NCI-H446 (cell line): Measurements from ENCODE around the gene TBC1D9B.

Experiments used
- DNase-seq, 2 experiments: peaks; one replicate each; lab custom pipeline; 2025; lab: John Stamatoyannopoulos, UW

The TBC1D9B gene

DNA sequence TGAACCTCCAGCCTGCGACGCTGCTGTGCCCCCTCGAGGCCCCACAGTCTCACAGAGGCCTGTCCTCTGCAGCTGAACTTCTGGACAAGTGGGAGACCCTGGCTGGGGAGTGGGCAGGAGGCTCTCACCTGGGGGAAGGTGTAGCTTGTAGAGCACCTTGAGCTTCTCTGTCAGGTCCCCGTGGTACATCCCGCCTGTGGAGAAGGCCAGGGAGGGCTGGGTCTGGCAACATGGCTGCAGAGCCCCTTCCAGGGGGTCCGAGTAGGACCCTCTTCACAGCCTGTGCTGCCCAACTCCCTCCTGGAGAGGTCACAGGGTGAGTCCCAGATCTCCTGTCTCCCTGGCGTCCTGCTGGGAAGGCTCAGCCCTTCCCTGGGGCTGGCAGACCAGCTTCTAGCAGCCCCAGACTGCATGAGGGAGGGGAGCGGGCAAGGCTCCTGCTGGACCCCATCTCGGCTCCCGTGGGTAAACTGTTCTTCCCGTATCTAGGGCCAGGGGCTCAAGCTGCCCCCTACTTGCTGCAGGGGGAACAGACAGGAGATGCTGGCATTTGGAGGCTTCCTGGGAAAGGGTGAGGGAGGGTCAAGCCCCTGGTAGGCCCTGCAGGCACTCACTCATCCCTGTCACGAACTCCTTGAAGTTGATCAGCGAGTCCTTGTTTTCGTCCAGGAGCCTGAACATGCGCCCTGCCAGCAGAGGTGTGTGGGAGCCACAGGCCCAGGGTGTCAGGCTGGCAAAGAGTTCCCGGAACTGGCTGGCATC is 37.9 kb downstream of the TBC1D9B start:
- no peak for DNase-seq

- DNase-seq = no peak
These were observed 38.6 kb downstream of the TBC1D9B start for GRCh38 chr5:179869101-179869500.

DNA sequence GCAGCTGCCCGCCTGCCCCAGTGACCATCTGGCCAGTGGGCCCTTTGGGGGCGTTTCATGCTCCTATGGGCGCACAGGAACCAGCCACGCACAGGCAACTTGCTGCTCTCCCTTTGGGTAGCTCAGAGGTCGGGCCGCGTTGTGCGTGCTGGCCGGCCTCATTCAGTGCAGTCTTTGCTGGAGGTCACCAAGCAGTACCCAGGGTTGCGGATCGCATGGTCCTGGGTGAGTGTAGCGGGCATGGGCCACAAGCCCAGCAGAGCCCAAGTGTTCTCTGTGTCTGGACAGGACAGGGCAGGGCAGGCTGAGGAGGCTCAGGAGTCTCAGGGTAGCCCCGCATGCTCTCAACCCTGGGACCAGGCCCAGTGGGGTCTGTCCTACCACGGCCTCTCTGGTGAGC is 39.2 kb downstream of the TBC1D9B start:
- DNase-seq = no peak

DNA sequence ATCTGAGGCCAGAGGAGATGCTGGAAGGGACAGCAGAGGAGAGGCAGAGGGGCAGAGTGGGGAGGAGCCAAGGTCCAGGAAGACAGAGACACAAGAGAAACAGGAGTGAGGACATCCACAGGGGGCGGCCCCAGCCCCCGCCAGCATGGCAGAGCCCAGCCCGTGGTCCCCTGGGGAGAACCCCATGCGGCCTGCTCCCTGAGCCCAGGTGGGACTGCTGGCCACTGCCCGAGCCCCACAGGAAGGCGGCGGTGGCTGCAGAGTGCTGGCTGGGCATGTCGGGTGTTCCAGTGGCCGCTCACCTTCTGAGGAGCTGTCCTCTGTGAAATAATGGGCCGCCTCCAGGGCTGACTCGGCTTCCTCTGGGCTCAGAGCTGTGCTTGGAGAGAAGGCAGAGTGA is 40.2 kb downstream of the TBC1D9B start:
- no peak for DNase-seq

DNA sequence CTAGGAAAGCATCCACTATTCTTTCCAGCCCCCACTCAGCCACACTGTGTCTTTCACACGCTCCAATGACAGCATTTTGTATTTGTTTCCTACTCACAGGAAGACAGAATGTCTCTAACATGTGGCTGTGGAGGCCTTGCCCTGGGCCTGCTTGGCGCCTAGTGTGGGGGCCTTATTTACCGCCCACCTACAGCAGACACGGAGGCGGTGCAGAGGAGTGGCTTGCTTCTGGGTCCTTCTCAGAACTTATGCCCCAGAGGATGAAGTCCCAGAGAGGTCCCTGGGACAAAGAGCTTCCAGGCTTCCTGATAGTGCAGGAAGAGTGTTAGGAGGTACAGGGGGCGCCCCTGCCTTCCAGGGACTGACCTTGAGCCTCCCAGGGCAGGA is 40.6 kb downstream of the TBC1D9B start:
- no peak for DNase-seq

- DNase-seq = no peak
These were observed 41.2 kb downstream of the TBC1D9B start for GRCh38 chr5:179866241-179867078.

- DNase-seq = no peak
These were observed 42.0 kb downstream of the TBC1D9B start for GRCh38 chr5:179865491-179866240.

GRCh38 chr5:179864686-179865085 is 43.0 kb downstream of the TBC1D9B start:
- DNase-seq = no peak

GRCh38 chr5:179863449-179864085 is 44.1 kb downstream of the TBC1D9B start:
- no peak for DNase-seq

DNA sequence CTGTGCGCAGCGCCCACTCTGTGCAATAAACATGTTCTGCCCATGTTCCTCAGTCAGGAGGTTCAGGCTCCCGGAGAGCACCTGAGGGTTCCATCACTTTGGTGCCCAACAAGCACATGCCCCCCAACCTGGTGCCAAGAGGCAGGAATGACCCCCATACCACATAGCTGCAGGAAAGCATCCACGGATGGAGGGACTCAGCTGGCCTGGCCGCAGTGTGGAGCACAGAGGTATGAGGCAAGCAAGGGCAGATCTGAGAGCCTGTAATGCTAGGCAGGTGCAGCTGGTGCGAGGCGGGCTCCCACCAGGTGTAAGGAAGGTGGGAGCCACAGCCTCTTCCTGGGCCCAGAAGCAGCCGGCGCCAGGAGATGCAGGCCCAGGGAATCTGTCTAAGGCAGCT is 44.8 kb downstream of the TBC1D9B start:
- DNase-seq = no peak

DNA sequence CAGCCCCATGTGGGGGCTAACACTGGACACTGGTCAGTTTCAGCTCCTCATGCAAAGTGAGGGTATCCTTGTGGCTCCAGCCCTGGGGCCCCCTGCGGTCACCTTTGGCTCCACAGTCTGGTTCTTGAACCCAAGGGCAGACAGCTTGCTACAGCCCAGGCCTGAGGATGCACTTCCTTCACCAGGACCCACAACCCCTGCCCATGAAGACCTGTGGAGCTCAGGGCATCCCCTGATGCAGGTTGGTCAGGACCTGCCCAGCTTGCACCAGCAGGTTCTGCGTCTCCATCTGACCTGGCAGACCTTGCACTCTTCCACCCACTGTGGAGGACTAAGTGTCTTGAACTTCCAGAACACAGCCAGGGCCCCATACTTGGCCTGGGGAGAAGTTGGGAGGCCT is 45.4 kb downstream of the TBC1D9B start:
- DNase-seq = no peak

DNA sequence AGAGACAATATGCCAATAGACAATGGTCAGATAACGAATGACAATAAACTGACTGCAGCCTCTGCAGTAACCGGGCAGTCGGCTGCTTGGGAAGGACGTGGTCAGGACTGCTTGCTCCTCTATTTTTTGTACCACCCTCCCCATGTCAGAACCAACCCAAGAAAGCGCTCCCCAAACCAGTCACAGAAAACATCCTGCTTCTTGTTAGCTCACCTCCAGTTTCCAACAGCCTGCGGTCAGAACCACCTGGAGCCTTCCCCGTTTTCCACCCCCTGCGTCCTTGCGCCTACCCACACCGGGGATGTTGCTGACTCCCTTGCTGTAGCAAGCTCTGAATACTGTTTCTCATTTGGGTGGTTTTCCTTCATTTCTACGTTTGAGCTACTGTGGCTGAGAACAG is 47.4 kb downstream of the TBC1D9B start:
- no peak for DNase-seq

GRCh38 chr5:179858586-179859427 is 48.9 kb downstream of the TBC1D9B start, which contains the start of gene MRNIP:
Gene MRNIP, minus strand, starts transcription at chr5:179858817. Its CDS starts 21 bp downstream, at chr5:179858796.
- DNase-seq = peak; percentile 84 to 92

DNA sequence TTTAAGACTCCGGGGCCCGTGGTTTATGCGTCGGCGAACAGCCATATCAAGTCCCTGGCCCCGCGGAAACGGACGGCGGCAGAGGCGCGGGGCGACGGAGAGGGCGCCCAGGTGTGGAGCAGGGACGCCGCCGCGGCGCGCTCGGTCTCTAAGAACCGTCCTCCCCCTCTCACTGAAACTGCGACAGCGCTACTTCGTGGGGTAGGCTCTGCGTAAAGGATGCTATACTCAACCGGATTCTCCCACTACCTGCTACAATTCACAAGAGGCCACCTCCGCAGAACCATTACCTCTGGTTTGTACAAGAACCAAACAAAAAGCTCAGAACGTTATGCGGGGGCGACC is 49.5 kb downstream of the TBC1D9B start:
- DNase-seq = no peak

DNA sequence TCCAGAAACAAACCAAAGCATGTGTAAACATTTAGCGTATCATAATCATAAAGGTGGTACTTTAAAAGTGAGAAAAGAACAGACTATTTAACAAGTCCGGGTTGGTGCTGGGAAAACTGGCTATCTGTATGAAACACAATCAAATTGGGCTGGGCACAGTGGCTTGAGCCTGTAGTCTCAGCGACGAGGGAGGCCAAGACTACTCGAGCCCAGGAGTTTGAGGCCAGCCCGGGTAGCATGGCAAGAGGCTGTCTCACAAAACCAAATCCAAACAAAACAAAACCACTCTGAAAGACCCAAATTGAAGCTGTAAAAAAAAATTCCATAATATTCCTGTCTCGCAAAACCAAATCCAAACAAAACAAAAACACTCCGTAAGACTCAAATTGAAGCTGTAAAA is 53.3 kb downstream of the TBC1D9B start:
- no peak for DNase-seq

DNA sequence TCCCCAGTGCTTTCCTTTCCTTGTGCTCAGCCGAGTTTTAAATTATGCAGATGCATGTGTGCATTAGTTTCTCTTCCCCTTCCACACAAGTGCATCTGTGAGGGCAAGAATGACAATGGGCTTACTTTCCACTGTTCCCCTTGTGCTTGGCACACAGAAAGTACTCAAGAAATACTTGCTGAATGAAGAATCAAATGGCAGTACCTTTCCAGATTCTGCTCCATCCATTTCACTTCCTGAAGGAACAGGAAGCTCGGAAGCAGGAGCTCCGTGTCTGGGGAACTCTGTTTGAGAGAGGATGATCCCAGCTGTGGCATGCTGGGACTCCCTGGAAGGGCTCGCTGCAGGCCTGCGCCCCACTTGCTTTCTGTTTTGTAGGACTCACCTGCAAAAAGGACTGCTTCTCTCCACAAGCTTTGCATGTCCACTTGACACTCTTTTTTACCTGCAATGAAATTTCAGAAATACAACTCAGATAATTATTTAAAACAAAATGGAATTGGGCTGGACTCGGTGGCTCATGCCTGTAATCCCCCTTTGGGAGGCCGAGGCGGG is 54.6 kb downstream of the TBC1D9B start:
- DNase-seq = no peak

DNA sequence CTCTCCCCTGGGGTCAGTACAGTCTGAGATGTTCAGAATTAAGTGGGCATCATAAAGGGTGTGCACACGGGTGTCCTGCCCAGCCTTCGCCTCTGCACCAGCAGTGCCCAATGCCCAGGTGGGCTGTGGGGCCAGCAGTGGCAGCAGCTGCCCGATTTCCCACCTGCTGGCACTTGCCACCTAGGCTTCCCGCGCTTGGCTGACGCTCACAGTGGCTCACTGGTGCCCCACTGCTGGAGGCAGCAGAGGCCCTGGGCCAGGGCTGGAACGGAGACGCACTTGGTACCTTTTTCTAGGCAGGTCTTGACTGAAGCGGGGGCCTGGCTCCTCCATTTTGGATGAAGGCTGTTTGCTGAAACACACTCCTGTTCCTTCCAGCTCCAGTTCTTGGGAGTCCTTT is 66.1 kb downstream of the TBC1D9B start:
- DNase-seq = no peak

GRCh38 chr5:179840766-179841165 is 66.9 kb downstream of the TBC1D9B start:
- no peak for DNase-seq

DNA sequence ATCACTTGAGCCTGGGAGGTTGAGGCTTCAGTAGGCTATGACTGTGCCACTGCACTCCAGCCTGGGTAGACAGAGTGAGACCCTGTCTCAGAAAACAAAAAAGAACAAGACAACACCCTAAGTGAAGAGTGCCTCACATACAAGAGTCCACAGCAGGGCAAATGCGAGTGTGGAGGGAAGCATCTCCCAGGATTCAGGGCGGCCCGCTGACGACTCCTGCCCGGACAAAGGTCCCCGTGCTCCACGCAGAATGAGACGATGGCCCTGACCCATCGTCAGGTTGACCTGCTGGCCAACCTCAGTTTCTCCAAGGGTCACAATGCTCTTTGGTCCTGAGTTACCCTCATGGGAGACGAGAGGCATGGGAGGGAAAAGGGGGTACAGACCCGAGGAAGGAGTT is 67.4 kb downstream of the TBC1D9B start:
- DNase-seq = no peak

DNA sequence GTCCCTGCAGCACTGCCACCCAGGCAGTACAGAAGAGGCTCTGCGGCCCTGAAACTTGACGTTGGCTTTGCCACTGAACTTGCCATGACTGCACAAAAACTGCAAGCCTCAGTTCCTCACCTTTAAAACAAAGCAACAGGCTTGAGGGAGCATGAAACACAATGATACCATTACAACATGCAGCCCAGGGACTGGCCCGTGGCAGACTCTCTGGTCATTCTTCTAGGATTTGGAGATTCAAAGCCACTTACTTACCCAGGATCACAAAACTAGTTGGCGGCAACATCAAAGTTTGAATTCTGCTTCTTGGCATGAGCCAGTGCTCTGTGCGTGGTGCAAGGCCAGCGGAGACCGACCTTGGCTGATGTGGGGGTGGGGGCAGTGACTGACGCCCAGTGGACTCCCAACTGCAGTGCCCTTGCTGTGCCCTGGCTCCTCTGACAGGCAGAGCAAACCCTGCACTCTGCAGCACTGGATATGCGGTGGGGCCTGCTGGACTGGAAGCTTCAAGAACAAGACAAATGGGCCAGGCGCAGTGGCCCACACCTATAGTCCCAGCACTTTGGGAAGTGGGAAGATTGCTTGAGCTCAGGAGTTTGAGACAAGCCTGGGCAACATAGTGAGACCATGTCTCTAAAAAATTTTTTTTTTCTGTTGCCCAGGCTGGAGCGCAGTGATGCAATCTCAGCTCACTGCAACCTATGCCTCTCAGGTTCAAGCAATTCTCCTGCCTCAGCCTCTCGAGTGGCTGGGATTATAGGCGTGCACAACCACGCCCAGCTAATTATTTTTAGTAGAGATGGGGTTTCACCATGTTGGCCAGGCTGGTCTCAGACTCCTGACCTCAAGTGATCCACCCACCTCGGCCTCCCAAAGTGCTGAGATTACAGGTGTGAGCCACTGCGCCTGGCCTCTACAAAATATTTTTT is 68.1 kb downstream of the TBC1D9B start:
- DNase-seq = no peak
